HepG2 (cell line): ENCODE measurements around the gene CISH. TPM values are rescaled to one million over a fixed set of nuclear protein-coding genes. Genes with fewer than 3 reads are reported as not detected.

ENCODE experiments used
- FOSL1 ChIP-seq: sonication (generic); formaldehyde crosslinking; IDR thresholded peaks from 2 replicates; pipeline ENCODE4 v1.9.0; 2021; ENCODE audit warnings: missing genetic modification reagents, borderline replicate concordance
- MTF1 ChIP-seq: sonication (generic); formaldehyde crosslinking; IDR thresholded peaks from 2 replicates; pipeline ENCODE4 v1.5.0; 2020; ENCODE audit warnings: missing genetic modification reagents
- NCOA2 ChIP-seq: sonication (generic); formaldehyde crosslinking; IDR thresholded peaks from 2 replicates; pipeline ENCODE4 v1.8.0; 2022; ENCODE audit warnings: inconsistent platforms
- RARA ChIP-seq: IDR thresholded peaks from 2 replicates; pipeline ENCODE4 v1.6.1; 2016; ENCODE audit warnings: missing genetic modification reagents, missing compliant biosample characterization
- SAFB2 ChIP-seq: sonication (generic); formaldehyde crosslinking; IDR thresholded peaks from 2 replicates; pipeline ENCODE4 v1.5.1; 2020; ENCODE audit warnings: missing genetic modification reagents, low read depth, mild to moderate bottlenecking, borderline replicate concordance
- TAF15 ChIP-seq: fragments of 200-400 bp; formaldehyde crosslinking; IDR thresholded peaks from one replicate; pipeline ENCODE4 v1.6.1; 2018; ENCODE audit warnings: mild to moderate bottlenecking, low read depth, low read length; ENCODE audit not compliant: poor library complexity, severe bottlenecking
- ZBTB33 ChIP-seq: sonication (generic); formaldehyde crosslinking; IDR thresholded peaks from 2 replicates; pipeline ENCODE4 v1.4.0; 2020; ENCODE audit warnings: missing genetic modification reagents
- ZNF503 ChIP-seq: sonication (generic); formaldehyde crosslinking; IDR thresholded peaks from 2 replicates; pipeline ENCODE4 v1.4.0; 2020; ENCODE audit warnings: missing genetic modification reagents
- ZNF512 ChIP-seq: sonication (generic); formaldehyde crosslinking; IDR thresholded peaks from 2 replicates; pipeline ENCODE4 v1.4.0; 2020; ENCODE audit warnings: mild to moderate bottlenecking, missing genetic modification reagents
- ZNF660 ChIP-seq: sonication (generic); formaldehyde crosslinking; IDR thresholded peaks from 2 replicates; pipeline ENCODE4 v1.5.1; 2020; ENCODE audit warnings: mild to moderate bottlenecking, low read depth, missing genetic modification reagents, borderline replicate concordance
- ZNF761 ChIP-seq: sonication (generic); formaldehyde crosslinking; conservative IDR thresholded peaks from 2 replicates; pipeline ENCODE4 v1.4.0; 2020; ENCODE audit warnings: mild to moderate bottlenecking, missing genetic modification reagents
- polyA plus RNA-seq, 8 experiments: library from polyadenylated mRNA; depleted of rRNA in 3 of 8; stranded (reverse) in 7 of 8; unstranded in 1 of 8; fragments of >200 nt; fragmentation: Illumina TruSeq in 4 of 8; extraction: Trizol in 4 of 8; gene quantifications; 2 replicates each; pipeline versions ENCODE4 v1.2.1 to v1.2.3, GENCODE V29; 2011 to 2016; ENCODE audit warnings: low read depth in 4 of 8, missing spikeins in 1 of 8, mixed read lengths in 1 of 8; ENCODE audit not compliant: insufficient read depth in 1 of 8
- total RNA-seq, 5 experiments: library from RNA; depleted of rRNA; stranded (reverse); fragments of >200 nt; fragmentation: Illumina TruSeq; extraction: Trizol; gene quantifications; 2 replicates each; pipeline ENCODE4 v1.2.3, GENCODE V29; 2016; ENCODE audit warnings: low read depth in 1 of 5
- TF ChIP-seq, protein P1 (sequence below), 2 experiments: sonication (generic) in 1 of 2; formaldehyde crosslinking in 1 of 2; IDR thresholded peaks; 2 replicates each; pipeline versions ENCODE4 v1.6.1 to v1.9.0; 2014 to 2022; ENCODE audit warnings: antibody characterized with exemption in 1 of 2, borderline replicate concordance in 1 of 2, inconsistent platforms in 1 of 2, low read depth in 1 of 2, missing genetic modification reagents in 1 of 2
- TF ChIP-seq, protein P2 (sequence below): sonication (generic); formaldehyde crosslinking; conservative IDR thresholded peaks from 2 replicates; pipeline ENCODE4 v1.4.0; 2020; ENCODE audit warnings: missing genetic modification reagents

CISH gene
- total and polyA plus RNA-seq, 2 of the 13 experiments (the other 11 are each of a cell fraction or from before 2014, with no cell fraction given): 0.91 to 1.5 TPM

DNA sequence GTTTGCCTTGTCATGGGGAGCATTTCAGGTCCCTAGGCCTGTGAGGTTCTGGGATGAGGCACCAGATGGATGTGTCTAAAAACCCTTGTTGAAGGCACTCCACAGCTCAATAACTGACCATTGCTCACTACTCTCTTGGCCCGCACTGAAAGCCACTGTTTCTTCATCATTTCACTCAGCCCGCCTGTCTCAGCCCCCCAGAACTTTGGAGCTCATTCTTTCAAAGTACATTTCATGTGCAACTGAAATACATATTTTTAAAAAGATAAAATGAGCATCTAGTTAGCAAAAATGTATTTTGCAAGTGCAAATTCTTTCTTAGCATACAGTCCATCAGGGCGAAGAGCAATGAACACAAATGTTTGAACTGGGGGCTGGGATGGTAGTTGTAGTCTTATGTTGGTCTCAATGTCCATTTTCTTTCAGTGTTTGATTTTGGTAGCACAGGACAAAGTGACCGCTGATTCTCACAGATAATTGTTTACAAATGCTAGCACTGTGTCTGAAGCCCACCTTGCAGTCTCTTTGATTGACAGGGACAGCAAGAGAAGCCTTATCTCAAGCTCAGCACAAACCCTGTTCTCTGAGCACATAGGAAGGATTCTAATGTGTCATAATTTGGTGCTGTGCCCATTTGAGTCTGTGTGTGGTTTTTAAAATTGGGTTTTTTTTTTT, 22.7 kb downstream of the CISH start (continued):
- TF ChIP-seq, protein P1, sequence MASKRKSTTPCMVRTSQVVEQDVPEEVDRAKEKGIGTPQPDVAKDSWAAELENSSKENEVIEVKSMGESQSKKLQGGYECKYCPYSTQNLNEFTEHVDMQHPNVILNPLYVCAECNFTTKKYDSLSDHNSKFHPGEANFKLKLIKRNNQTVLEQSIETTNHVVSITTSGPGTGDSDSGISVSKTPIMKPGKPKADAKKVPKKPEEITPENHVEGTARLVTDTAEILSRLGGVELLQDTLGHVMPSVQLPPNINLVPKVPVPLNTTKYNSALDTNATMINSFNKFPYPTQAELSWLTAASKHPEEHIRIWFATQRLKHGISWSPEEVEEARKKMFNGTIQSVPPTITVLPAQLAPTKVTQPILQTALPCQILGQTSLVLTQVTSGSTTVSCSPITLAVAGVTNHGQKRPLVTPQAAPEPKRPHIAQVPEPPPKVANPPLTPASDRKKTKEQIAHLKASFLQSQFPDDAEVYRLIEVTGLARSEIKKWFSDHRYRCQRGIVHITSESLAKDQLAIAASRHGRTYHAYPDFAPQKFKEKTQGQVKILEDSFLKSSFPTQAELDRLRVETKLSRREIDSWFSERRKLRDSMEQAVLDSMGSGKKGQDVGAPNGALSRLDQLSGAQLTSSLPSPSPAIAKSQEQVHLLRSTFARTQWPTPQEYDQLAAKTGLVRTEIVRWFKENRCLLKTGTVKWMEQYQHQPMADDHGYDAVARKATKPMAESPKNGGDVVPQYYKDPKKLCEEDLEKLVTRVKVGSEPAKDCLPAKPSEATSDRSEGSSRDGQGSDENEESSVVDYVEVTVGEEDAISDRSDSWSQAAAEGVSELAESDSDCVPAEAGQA (IDR thresholded peaks at IDR 0.05; ENCODE audit: low read depth): no peak
- TF ChIP-seq, protein P1 (CRISPR knock-in tag; IDR thresholded peaks at IDR 0.05; ENCODE audit: borderline replicate concordance): 0 out of 2 replicates have a peak, but pooled peaks have one; percentile 7
- no peak for TF ChIP-seq SAFB2
- TF ChIP-seq FOSL1: no peak
- no peak for TF ChIP-seq MTF1 (CRISPR knock-in tag)
- TF ChIP-seq, protein P2, sequence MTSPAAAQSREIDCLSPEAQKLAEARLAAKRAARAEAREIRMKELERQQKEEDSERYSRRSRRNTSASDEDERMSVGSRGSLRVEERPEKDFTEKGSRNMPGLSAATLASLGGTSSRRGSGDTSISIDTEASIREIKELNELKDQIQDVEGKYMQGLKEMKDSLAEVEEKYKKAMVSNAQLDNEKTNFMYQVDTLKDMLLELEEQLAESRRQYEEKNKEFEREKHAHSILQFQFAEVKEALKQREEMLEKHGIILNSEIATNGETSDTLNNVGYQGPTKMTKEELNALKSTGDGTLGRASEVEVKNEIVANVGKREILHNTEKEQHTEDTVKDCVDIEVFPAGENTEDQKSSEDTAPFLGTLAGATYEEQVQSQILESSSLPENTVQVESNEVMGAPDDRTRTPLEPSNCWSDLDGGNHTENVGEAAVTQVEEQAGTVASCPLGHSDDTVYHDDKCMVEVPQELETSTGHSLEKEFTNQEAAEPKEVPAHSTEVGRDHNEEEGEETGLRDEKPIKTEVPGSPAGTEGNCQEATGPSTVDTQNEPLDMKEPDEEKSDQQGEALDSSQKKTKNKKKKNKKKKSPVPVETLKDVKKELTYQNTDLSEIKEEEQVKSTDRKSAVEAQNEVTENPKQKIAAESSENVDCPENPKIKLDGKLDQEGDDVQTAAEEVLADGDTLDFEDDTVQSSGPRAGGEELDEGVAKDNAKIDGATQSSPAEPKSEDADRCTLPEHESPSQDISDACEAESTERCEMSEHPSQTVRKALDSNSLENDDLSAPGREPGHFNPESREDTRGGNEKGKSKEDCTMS (CRISPR knock-in tag): no peak
- TF ChIP-seq ZBTB33 (CRISPR knock-in tag): no peak
- TF ChIP-seq ZNF761 (CRISPR knock-in tag): no peak; the same call in 1 of the 2 replicates
- peak; percentile 79 for TF ChIP-seq NCOA2 (CRISPR knock-in tag)
- no peak for TF ChIP-seq ZNF512 (CRISPR knock-in tag)
- peak; percentile 58; the same call in 1 of the 2 replicates for TF ChIP-seq RARA (CRISPR knock-in tag)
- TF ChIP-seq TAF15: no peak
- no peak for TF ChIP-seq ZNF660 (CRISPR knock-in tag)
- TF ChIP-seq ZNF503 (CRISPR knock-in tag): 0 out of 2 replicates have a peak, but pooled peaks have one; percentile 51
